ENCODE data around the gene FRYL. TPM values are rescaled to one million over a fixed set of nuclear protein-coding genes. Genes with fewer than 3 reads are reported as not detected.

The FRYL gene
- polyA plus RNA-seq, 3 donors = 10.8 to 15.8 (median 14.4) TPM

DNA sequence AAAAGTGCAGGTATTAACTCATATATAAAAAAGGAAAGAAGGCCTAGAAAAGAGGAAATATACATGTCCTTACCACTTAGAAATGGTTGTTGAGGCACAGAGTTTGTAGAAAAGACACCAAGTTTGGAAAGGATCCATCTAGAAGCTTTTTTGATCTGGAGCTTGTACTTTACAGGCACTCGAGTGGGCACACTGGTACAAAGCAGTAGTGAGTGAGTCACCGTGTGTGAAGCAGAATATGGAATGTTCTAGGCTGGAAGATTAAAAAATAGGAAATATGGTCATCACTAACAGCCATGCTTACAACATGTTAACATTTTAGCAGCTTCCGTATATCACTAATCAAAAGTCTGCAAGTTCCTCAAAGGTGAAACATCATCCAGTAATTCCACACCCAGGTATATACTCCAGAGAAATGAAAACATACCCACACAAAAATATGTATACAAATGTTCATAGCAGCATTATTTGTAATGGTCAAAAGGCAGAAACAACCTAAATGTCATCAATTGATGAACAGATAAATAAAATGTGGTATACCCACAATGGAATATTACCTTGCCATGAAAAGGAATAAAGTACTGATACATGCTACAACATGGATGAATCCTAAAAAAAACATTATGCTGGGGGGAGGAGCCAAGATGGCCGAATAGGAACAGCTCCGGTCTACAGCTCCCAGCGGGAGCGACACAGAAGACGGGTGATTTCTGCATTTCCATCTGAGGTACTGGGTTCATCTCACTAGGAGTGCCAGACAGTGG, 69.5 kb downstream of the FRYL start:
- Mint-ChIP-seq H3K4me1 (no peaks in the 10 kb centered on the region), H3K9me3 (peaks cover 2 to 16% (median 6%) of the 10 kb centered on the region in 7 donors), H3K36me3 (peaks cover 14 to 35% of the 10 kb centered on the region in 2 donors), H3K4me3 (no peak overlapping the region), H3K27me3 (ENCODE audit: low read depth in 3 of 3) (peaks cover 0 to 2% (median 0%) of the 10 kb centered on the region in 3 donors), H3K27ac (peak overlapping the region in 3 of 7 donors; percentile 15 to 46 (median 25))
- DNase-seq = no peak
- Histone ChIP-seq H3K27me3 (ENCODE audit: control insufficient read depth in 2 of 2, insufficient read depth in 2 of 2, low read length in 2 of 2) (no peaks in the 10 kb centered on the region), H4K20me1 (ENCODE audit: insufficient read depth, low read length) (peaks cover 27% of the 10 kb centered on the region), H3K9ac (ENCODE audit: insufficient read depth, low read length, poor library complexity, severe bottlenecking) (no peak overlapping the region), H3K4me2 (replicated peaks; ENCODE audit: extremely low read depth, low read length, poor library complexity, severe bottlenecking) (no peak overlapping the region), H3K9me3 (replicated peaks in 1 of 2; ENCODE audit: control insufficient read depth in 1 of 2, insufficient read depth in 1 of 2, low read length in 2 of 2) (no peaks in the 10 kb centered on the region), H3K79me2 (ENCODE audit: insufficient read depth, low read length) (peaks cover 32% of the 10 kb centered on the region), H2AFZ (ENCODE audit: insufficient read depth, low read depth, low read length, poor library complexity, severe bottlenecking) (no peak overlapping the region), H3K27ac (ENCODE audit: low read depth in 1 of 2, low read length in 2 of 2) (peak overlapping the region in 1 of 2 donors; percentile 20), H3K4me1 (ENCODE audit: control insufficient read depth in 1 of 2, insufficient read depth in 2 of 2, low read length in 2 of 2) (no peaks in the 10 kb centered on the region), H3K36me3 (replicated peaks in 1 of 2; ENCODE audit: control insufficient read depth in 1 of 2, insufficient read depth in 2 of 2, low read length in 2 of 2) (peaks cover 18 to 34% of the 10 kb centered on the region in 2 donors), H3K4me3 (replicated peaks in 1 of 3; ENCODE audit: low read depth in 2 of 3, low read length in 3 of 3) (no peak overlapping the region)
- intact Hi-C loops (cut with micrococcal nuclease) = no loop called here
- TF ChIP-seq, protein P1, sequence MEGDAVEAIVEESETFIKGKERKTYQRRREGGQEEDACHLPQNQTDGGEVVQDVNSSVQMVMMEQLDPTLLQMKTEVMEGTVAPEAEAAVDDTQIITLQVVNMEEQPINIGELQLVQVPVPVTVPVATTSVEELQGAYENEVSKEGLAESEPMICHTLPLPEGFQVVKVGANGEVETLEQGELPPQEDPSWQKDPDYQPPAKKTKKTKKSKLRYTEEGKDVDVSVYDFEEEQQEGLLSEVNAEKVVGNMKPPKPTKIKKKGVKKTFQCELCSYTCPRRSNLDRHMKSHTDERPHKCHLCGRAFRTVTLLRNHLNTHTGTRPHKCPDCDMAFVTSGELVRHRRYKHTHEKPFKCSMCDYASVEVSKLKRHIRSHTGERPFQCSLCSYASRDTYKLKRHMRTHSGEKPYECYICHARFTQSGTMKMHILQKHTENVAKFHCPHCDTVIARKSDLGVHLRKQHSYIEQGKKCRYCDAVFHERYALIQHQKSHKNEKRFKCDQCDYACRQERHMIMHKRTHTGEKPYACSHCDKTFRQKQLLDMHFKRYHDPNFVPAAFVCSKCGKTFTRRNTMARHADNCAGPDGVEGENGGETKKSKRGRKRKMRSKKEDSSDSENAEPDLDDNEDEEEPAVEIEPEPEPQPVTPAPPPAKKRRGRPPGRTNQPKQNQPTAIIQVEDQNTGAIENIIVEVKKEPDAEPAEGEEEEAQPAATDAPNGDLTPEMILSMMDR (IDR thresholded peaks at IDR 0.05) = no peak
- WGBS (ENCODE audit: insufficient coverage) = 96% methylated on average over 5 of the region's 8 CpGs

DNA sequence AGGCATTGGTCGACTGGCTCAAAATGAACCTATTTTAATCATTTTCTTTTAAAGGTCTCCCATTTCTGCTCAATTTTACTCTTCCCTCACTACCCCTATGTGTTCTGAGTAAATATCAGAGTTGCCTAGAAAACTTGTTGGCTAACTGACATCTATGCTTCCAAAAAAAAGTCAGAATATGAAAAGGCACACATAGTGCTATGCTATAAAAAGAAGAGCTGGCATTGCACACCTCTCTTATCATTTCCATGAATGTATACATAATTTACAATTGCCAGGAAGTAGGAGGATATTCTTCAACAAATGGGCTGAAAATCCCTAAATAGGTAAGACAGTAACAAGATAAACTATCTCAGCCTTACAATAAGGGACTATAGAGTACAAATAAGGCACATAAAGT, 70.2 kb downstream of the FRYL start:
- Mint-ChIP-seq H3K27me3 (ENCODE audit: low read depth in 3 of 3) (peaks cover 0 to 2% (median 0%) of the 10 kb centered on the region in 3 donors), H3K27ac (no peak overlapping the region), H3K4me1 (no peaks in the 10 kb centered on the region), H3K36me3 (peaks cover 14 to 35% of the 10 kb centered on the region in 2 donors), H3K4me3 (no peak overlapping the region), H3K9me3 (peaks cover 2 to 16% (median 6%) of the 10 kb centered on the region in 7 donors)
- intact Hi-C loops (cut with micrococcal nuclease) = no loop called here
- H3K4me3 ChIP-seq (replicated peaks in 1 of 3; ENCODE audit: low read depth in 2 of 3, low read length in 3 of 3) = no peak overlapping the region
- no peaks in the 10 kb centered on the region for H3K4me1 ChIP-seq (ENCODE audit: control insufficient read depth in 1 of 2, insufficient read depth in 2 of 2, low read length in 2 of 2)
- H3K27me3 ChIP-seq (ENCODE audit: control insufficient read depth in 2 of 2, insufficient read depth in 2 of 2, low read length in 2 of 2) = no peaks in the 10 kb centered on the region
- no peak overlapping the region for H3K9ac ChIP-seq (ENCODE audit: insufficient read depth, low read length, poor library complexity, severe bottlenecking)
- H3K9me3 ChIP-seq (replicated peaks in 1 of 2; ENCODE audit: control insufficient read depth in 1 of 2, insufficient read depth in 1 of 2, low read length in 2 of 2) = no peaks in the 10 kb centered on the region
- H4K20me1 ChIP-seq (ENCODE audit: insufficient read depth, low read length) = peaks cover 28% of the 10 kb centered on the region
- H3K79me2 ChIP-seq (ENCODE audit: insufficient read depth, low read length) = peaks cover 38% of the 10 kb centered on the region
- DNase-seq = no peak
- WGBS (ENCODE audit: insufficient coverage) = no CpG with 5 or more reads among the region's 1 CpG
- peaks cover 18 to 34% of the 10 kb centered on the region in 2 donors for H3K36me3 ChIP-seq (replicated peaks in 1 of 2; ENCODE audit: control insufficient read depth in 1 of 2, insufficient read depth in 2 of 2, low read length in 2 of 2)
- H2AFZ ChIP-seq (ENCODE audit: insufficient read depth, low read depth, low read length, poor library complexity, severe bottlenecking) = no peak overlapping the region
- TF ChIP-seq, protein P1 (IDR thresholded peaks at IDR 0.05) = no peak
- no peak overlapping the region for H3K27ac ChIP-seq (ENCODE audit: low read depth in 1 of 2, low read length in 2 of 2)
- no peak overlapping the region for H3K4me2 ChIP-seq (replicated peaks; ENCODE audit: extremely low read depth, low read length, poor library complexity, severe bottlenecking)

Data from CD14-positive monocyte (primary cell).